GM19035 (cell line): Measurements from ENCODE around the gene RNASE4.
"Not testable (repeated sequence)": the region's sequence is repeated elsewhere in the genome, so short reads cannot be mapped to it uniquely, and the experiment has no call there.

Experiments used
- ATAC-seq: cut with Tn5 transposase; IDR thresholded peaks from one replicate; pipeline ENCODE4 v1.9.1; 2021; ENCODE audit not compliant: unreplicated experiment

RNASE4 gene

GRCh38 chr14:20697273-20698017 lies 13.1 kb downstream of the RNASE4 start:
- peak; percentile 60 for ATAC-seq

GRCh38 chr14:20698018-20698329 lies 13.6 kb downstream of the RNASE4 start:
- ATAC-seq: no peak

GRCh38 chr14:20698934-20699333 lies 14.6 kb downstream of the RNASE4 start:
- ATAC-seq: no peak

- ATAC-seq: no peak
These were observed 15.6 kb downstream of the RNASE4 start for GRCh38 chr14:20699931-20700330.

- ATAC-seq: not testable (repeated sequence)
These were observed 16.6 kb downstream of the RNASE4 start for GRCh38 chr14:20700965-20701364.

- no peak for ATAC-seq
These were observed 22.4 kb downstream of the RNASE4 start for GRCh38 chr14:20706657-20707355.

- ATAC-seq: no peak
These were observed 23.3 kb downstream of the RNASE4 start for GRCh38 chr14:20707622-20708021.

- no peak for ATAC-seq
These were observed 26.9 kb downstream of the RNASE4 start for GRCh38 chr14:20711261-20711660.

GRCh38 chr14:20711685-20712084 lies 27.3 kb downstream of the RNASE4 start:
- ATAC-seq: no peak

GRCh38 chr14:20712904-20713303 lies 28.5 kb downstream of the RNASE4 start:
- no peak for ATAC-seq

GRCh38 chr14:20714593-20715250 lies 30.4 kb downstream of the RNASE4 start:
- no peak for ATAC-seq

GRCh38 chr14:20719777-20720176 lies 35.4 kb downstream of the RNASE4 start:
- ATAC-seq: no peak

- no peak for ATAC-seq
These were observed 36.4 kb downstream of the RNASE4 start for GRCh38 chr14:20720741-20721140.

GRCh38 chr14:20722016-20722415 lies 37.7 kb downstream of the RNASE4 start:
- ATAC-seq: no peak

- ATAC-seq: no peak
These were observed 39.1 kb downstream of the RNASE4 start for GRCh38 chr14:20723488-20723887.

- ATAC-seq: not testable (repeated sequence)
These were observed 41.8 kb downstream of the RNASE4 start for GRCh38 chr14:20726121-20726520.

- ATAC-seq: no peak
These were observed 42.2 kb downstream of the RNASE4 start for GRCh38 chr14:20726531-20726930.

- ATAC-seq: no peak
These were observed 46.5 kb downstream of the RNASE4 start for GRCh38 chr14:20730891-20731290.

GRCh38 chr14:20732477-20732876 lies 48.1 kb downstream of the RNASE4 start:
- no peak for ATAC-seq

GRCh38 chr14:20732979-20733635 lies 48.7 kb downstream of the RNASE4 start:
- no peak for ATAC-seq

GRCh38 chr14:20733684-20734429 lies 49.5 kb downstream of the RNASE4 start:
- ATAC-seq: no peak
